Endothelial cell of umbilical vein (primary cell): ENCODE measurements around the gene CPLX1. TPM values are rescaled to one million over a fixed set of nuclear protein-coding genes. Genes with fewer than 3 reads are reported as not detected.

Source experiments
- BruUV-seq: library from RNA; stranded (reverse); fragments of 400-500 nt; replicated peaks from 2 replicates; lab custom pipeline; 2021; lab: Mats Ljungman, UMichigan
- CTCF ChIA-PET: fragments of 300-600, 350-600 bp; sonication (Branson Sonifier 250); formaldehyde crosslinking; loops from one replicate; lab custom pipeline; 2021; ENCODE audit warnings: antibody characterized with exemption, inconsistent platforms; lab: Charles Lee
- POLR2A ChIA-PET: fragments of 300-600, 350-600 bp; sonication (Branson Sonifier 250); formaldehyde crosslinking; loops from one replicate; lab custom pipeline; 2021; ENCODE audit warnings: antibody characterized with exemption, inconsistent platforms; lab: Charles Lee
- DNase-seq: peaks from one replicate; pipeline ENCODE4 v3.0.0-alpha.2; 2011; ENCODE audit warnings: low read depth, low spot score
- FAIRE-seq: peaks from 2 replicates; lab custom pipeline; 2011; peaks lifted over from hg19 to GRCh38; lab: Jason Lieb, UNC
- H2AFZ ChIP-seq: 2 replicates; pipeline ENCODE4 v1.6.0; 2012; ENCODE audit warnings: low read depth, low read length, control low read depth, inconsistent platforms
- H3K27ac ChIP-seq: 2 replicates; pipeline ENCODE4 v1.5.1; 2011; ENCODE audit warnings: low read depth, mild to moderate bottlenecking, control low read depth, low read length, moderate library complexity; ENCODE audit not compliant: insufficient read depth
- H3K27me3 ChIP-seq, 2 experiments: 2 replicates each; pipeline versions ENCODE4 v1.6.0 to v1.6.1; 2011; ENCODE audit warnings: low read length in 2 of 2, mixed read lengths in 1 of 2; ENCODE audit not compliant: control insufficient read depth in 2 of 2, insufficient read depth in 2 of 2
- H3K36me3 ChIP-seq, 2 experiments: 2 replicates in 1 of 2; 3 replicates in 1 of 2; pipeline ENCODE4 v1.5.1; 2011; ENCODE audit warnings: low read length in 2 of 2, mild to moderate bottlenecking in 1 of 2, moderate library complexity in 1 of 2; ENCODE audit not compliant: control insufficient read depth in 2 of 2, insufficient read depth in 2 of 2; ENCODE audit errors: extremely low read depth in 1 of 2
- H3K4me1 ChIP-seq: 3 replicates; pipeline ENCODE4 v1.5.1; 2011; ENCODE audit warnings: mild to moderate bottlenecking, low read length; ENCODE audit not compliant: control insufficient read depth, insufficient read depth; ENCODE audit errors: extremely low read depth
- H3K4me2 ChIP-seq: 2 replicates; pipeline ENCODE4 v1.6.1; 2011; ENCODE audit warnings: low read length, control low read depth, mixed read lengths; ENCODE audit not compliant: insufficient read depth
- H3K4me3 ChIP-seq, 3 experiments: fragments of 200-600 bp in 1 of 3; sonication (generic), shearing (Covaris generic) in 1 of 3; replicated peaks in 1 of 3; 2 replicates each; pipeline ENCODE4 v1.5.1; 2011 to 2016; ENCODE audit warnings: control low read depth in 3 of 3, low read length in 3 of 3, mild to moderate bottlenecking in 2 of 3, inconsistent platforms in 1 of 3, low read depth in 1 of 3, moderate library complexity in 1 of 3; ENCODE audit not compliant: insufficient read depth in 1 of 3
- H3K79me2 ChIP-seq: 2 replicates; pipeline ENCODE4 v1.6.0; 2012; ENCODE audit warnings: low read length, inconsistent platforms; ENCODE audit not compliant: control insufficient read depth, insufficient read depth
- H3K9ac ChIP-seq: replicated peaks from 2 replicates; pipeline ENCODE3; 2011; ENCODE audit warnings: low read length, control low read depth; ENCODE audit not compliant: insufficient read depth; ENCODE audit errors: extremely low read depth
- H3K9me1 ChIP-seq: replicated peaks from 3 replicates; pipeline ENCODE4 v1.6.0; 2011; ENCODE audit warnings: mild to moderate bottlenecking, low read length; ENCODE audit not compliant: control insufficient read depth, insufficient read depth; ENCODE audit errors: extremely low read depth
- H3K9me3 ChIP-seq: replicated peaks from 2 replicates; pipeline ENCODE4 v1.5.1; 2012; ENCODE audit warnings: low read length, inconsistent platforms; ENCODE audit not compliant: control insufficient read depth, insufficient read depth
- H4K20me1 ChIP-seq: replicated peaks from 2 replicates; pipeline ENCODE3; 2011; ENCODE audit warnings: mild to moderate bottlenecking, low read length; ENCODE audit not compliant: control insufficient read depth, insufficient read depth; ENCODE audit errors: extremely low read depth
- EZH2 ChIP-seq: IDR thresholded peaks from 2 replicates; pipeline ENCODE4 v1.6.1; 2012; ENCODE audit warnings: borderline replicate concordance, low read depth, mild to moderate bottlenecking, moderate library complexity, low read length, inconsistent platforms; ENCODE audit not compliant: severe bottlenecking
- GATA2 ChIP-seq: IDR thresholded peaks from 2 replicates; pipeline ENCODE4 v1.7.0; 2011; ENCODE audit warnings: low read depth, mild to moderate bottlenecking, moderate library complexity, mixed read lengths, low read length; ENCODE audit not compliant: insufficient read length, insufficient read depth
- JUN ChIP-seq: IDR thresholded peaks from 2 replicates; pipeline ENCODE4 v1.6.1; 2011; ENCODE audit warnings: borderline replicate concordance, low read depth; ENCODE audit not compliant: insufficient read length, insufficient read depth
- MYC ChIP-seq: IDR thresholded peaks from one replicate; pipeline ENCODE4 v1.6.1; 2011; ENCODE audit warnings: mild to moderate bottlenecking, low read depth, low read length
- POLR2AphosphoS5 ChIP-seq: IDR thresholded peaks from 2 replicates; pipeline ENCODE4 v1.6.1; 2012; ENCODE audit warnings: low read depth, mild to moderate bottlenecking, control low read depth, low read length, moderate library complexity; ENCODE audit not compliant: insufficient read depth
- dilution Hi-C: fragments of 300-500 bp; cut with MboI; formaldehyde crosslinking; loops from one replicate; pipeline ENCODE4 v1.15.0; 2019; ENCODE audit warnings: low sequenced_read_pairs; ENCODE audit not compliant: extremely low pct_ligation_motif_present
- intact Hi-C: fragments of 100-400 bp; cut with micrococcal nuclease; formaldehyde crosslinking; loops from one replicate; pipeline ENCODE4 v1.10.0; 2022
- polyA plus RNA-seq, 4 experiments: library from polyadenylated mRNA; depleted of rRNA in 3 of 4; stranded (reverse) in 3 of 4; unstranded in 1 of 4; fragments of >200 nt; gene quantifications; 2 replicates each; pipeline versions ENCODE4 v1.2.1 to v1.2.3, GENCODE V29; 2011 to 2012; ENCODE audit warnings: missing spikeins in 1 of 4
- total RNA-seq: library from RNA; stranded (reverse); gene quantifications from 2 replicates; pipeline ENCODE4 v1.2.3, GENCODE V29; 2021

Gene CPLX1
- total and polyA plus RNA-seq, 2 donors (not counting 3 experiments of a cell fraction or from before 2014, with no cell fraction given) = 1.0 to 1.8 TPM

GRCh38 chr4:786074-786741, 39.7 kb downstream of the CPLX1 start:
- Histone ChIP-seq H3K9me1 (no peaks in the 10 kb centered on the region), H3K27ac (no peak overlapping the region), H2AFZ (peak overlapping the region; percentile 18), H3K4me2 (no peak overlapping the region), H3K4me1 (peaks cover 9% of the 10 kb centered on the region), H3K9ac (no peak overlapping the region), H3K4me3 (peak overlapping the region in 1 of 3 experiments; percentile 19), H4K20me1 (no peaks in the 10 kb centered on the region), H3K9me3 (no peaks in the 10 kb centered on the region), H3K36me3 (no peaks in the 10 kb centered on the region), H3K79me2 (peaks cover 4% of the 10 kb centered on the region), H3K27me3 (peaks cover 0 to 2% of the 10 kb centered on the region in 2 experiments)
- DNase-seq (no peak), FAIRE-seq (no peak)
- CTCF ChIA-PET = interaction anchor here (1.2 to 1.3 kb wide), 2 partner anchors 43 to 201 kb away, joined by 3 to 5 read pairs; partner anchors contain the start of gene IDUA
- BruUV-seq = no TSS peak
- no peak for TF ChIP-seq JUN
- no peak for TF ChIP-seq POLR2AphosphoS5
- no peak for TF ChIP-seq MYC
- no peak for TF ChIP-seq GATA2
- TF ChIP-seq EZH2 = peak; percentile 84
- dilution Hi-C loops (no loop called here), intact Hi-C loops (no loop called here)
- POLR2A ChIA-PET = interaction anchor here (1.2 kb wide), 1 partner anchor 13 kb away, joined by 3 read pairs; no protein-coding TSS in a partner anchor

- H3K4me3 ChIP-seq = peak overlapping the region in 1 of 3 experiments; percentile 19
These were observed 40.4 kb downstream of the CPLX1 start for GRCh38 chr4:785332-786073.

More at GRCh38 chr4:785332-786073, 40.4 kb downstream of the CPLX1 start:
- no peak for DNase-seq
- no peak for FAIRE-seq
- peaks cover 11% of the 10 kb centered on the region for H3K4me1 ChIP-seq
- H3K36me3 ChIP-seq = no peaks in the 10 kb centered on the region
- dilution Hi-C loops = no loop called here
- peaks cover 0 to 2% of the 10 kb centered on the region in 2 experiments for H3K27me3 ChIP-seq
- H3K79me2 ChIP-seq = peaks cover 11% of the 10 kb centered on the region
- BruUV-seq = no TSS peak
- H3K4me2 ChIP-seq = no peak overlapping the region
- H4K20me1 ChIP-seq = no peaks in the 10 kb centered on the region
- no peaks in the 10 kb centered on the region for H3K9me1 ChIP-seq
- POLR2A ChIA-PET = no interaction called here
- no peak overlapping the region for H3K27ac ChIP-seq
- H2AFZ ChIP-seq = no peak overlapping the region
- TF ChIP-seq MYC = no peak
- TF ChIP-seq EZH2 = peak; percentile 90
- H3K9me3 ChIP-seq = no peaks in the 10 kb centered on the region
- intact Hi-C loops = no loop called here
- CTCF ChIA-PET = no interaction called here
- H3K9ac ChIP-seq = no peak overlapping the region
